ENCODE measurements around the gene RASGEF1B.

GRCh38 chr4:81469781-81470455 lies 1.8 kb downstream of the RASGEF1B start:
- no peak for TF ChIP-seq CTCF (IDR thresholded peaks at IDR 0.05)
- no peak for TF ChIP-seq POLR2A (IDR thresholded peaks at IDR 0.05)
- TF ChIP-seq POLR2AphosphoS5 (IDR thresholded peaks at IDR 0.05; ENCODE audit: insufficient read depth in 1 of 2, low read depth in 1 of 2): no peak

Data from vagina (tissue), 2 donors.